RWPE2 (cell line): ENCODE results near the gene ZMIZ1.

Experiments
- ATAC-seq: fragments of 200-7000 bp; cut with Tn5 transposase; 3 replicates; pipeline ENCODE4 v1.9.1; 2021; ENCODE audit warnings: low read depth
- DNase-seq: peaks from one replicate; pipeline ENCODE4 v3.0.0-alpha.2; 2020; ENCODE audit warnings: low spot score
- H3K27ac ChIP-seq: fragments of 450-650 bp; 2 replicates; pipeline ENCODE4 v1.5.1; 2017; ENCODE audit warnings: mild to moderate bottlenecking; ENCODE audit not compliant: poor library complexity, severe bottlenecking
- H3K27me3 ChIP-seq: fragments of 250-450 bp; sonication (Bioruptor Pico); 2 replicates; pipeline ENCODE4 v1.5.1; 2021; ENCODE audit warnings: mild to moderate bottlenecking, moderate library complexity; ENCODE audit not compliant: insufficient read depth, poor library complexity, severe bottlenecking
- H3K36me3 ChIP-seq: fragments of 250-450 bp; sonication (Bioruptor Pico); 2 replicates; pipeline ENCODE4 v1.5.1; 2020; ENCODE audit warnings: low read depth, mild to moderate bottlenecking, moderate library complexity
- H3K4me1 ChIP-seq: fragments of 250-450 bp; sonication (Bioruptor Pico); 2 replicates; pipeline ENCODE4 v1.5.1; 2021; ENCODE audit warnings: mild to moderate bottlenecking, moderate library complexity; ENCODE audit not compliant: insufficient read depth, poor library complexity, severe bottlenecking
- H3K4me3 ChIP-seq: fragments of 250-450 bp; sonication (Bioruptor Pico); 2 replicates; pipeline ENCODE4 v1.5.1; 2021; ENCODE audit warnings: mild to moderate bottlenecking, moderate library complexity; ENCODE audit not compliant: severe bottlenecking
- H3K9me3 ChIP-seq: fragments of 250-450 bp; sonication (Bioruptor Pico); 2 replicates; pipeline ENCODE4 v1.5.1; 2021; ENCODE audit warnings: mild to moderate bottlenecking, moderate library complexity; ENCODE audit not compliant: severe bottlenecking
- TF ChIP-seq, protein P1 (sequence below): fragments of 450-650 bp; IDR thresholded peaks from one replicate; pipeline ENCODE4 v1.5.1; 2017; ENCODE audit warnings: mild to moderate bottlenecking, moderate library complexity; ENCODE audit not compliant: poor library complexity, severe bottlenecking

The ZMIZ1 gene

DNA sequence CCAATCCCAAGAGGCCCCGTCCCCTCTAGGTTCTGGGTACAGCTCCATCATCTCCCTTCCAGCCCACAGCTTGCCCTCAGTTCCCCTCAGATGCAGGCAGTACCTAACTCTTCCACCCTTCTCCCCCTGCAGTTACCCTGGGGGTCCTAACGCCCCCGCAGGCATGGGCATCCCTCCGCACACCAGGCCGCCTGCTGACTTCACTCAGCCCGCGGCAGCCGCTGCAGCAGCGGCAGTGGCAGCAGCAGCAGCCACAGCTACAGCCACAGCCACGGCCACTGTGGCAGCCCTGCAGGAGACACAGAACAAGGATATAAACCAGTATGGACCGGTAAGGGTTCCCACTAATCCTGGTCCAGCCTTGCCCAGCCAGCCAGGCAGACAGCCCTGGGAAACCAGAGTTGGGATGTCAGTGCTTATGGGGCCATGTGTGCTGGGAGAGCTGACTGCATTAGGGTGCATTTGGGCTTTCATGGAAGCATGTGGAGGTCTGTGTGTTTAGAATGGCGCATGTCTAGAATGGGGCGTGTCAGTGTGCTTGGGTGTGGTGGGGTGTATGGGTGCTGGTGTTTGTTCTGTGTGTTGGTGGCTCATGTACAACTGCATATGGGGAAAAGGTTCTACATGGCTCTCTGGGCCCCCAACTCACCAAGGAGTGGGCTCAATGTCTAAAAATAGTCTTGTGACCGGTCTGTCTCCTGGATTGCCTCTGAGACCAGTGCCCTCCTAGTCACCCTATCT lies 223.4 kb downstream of the ZMIZ1 start:
- H3K27ac ChIP-seq = no peak overlapping the region
- peaks cover 2% of the 10 kb centered on the region for H3K9me3 ChIP-seq
- no peak for ATAC-seq
- TF ChIP-seq, protein P1, sequence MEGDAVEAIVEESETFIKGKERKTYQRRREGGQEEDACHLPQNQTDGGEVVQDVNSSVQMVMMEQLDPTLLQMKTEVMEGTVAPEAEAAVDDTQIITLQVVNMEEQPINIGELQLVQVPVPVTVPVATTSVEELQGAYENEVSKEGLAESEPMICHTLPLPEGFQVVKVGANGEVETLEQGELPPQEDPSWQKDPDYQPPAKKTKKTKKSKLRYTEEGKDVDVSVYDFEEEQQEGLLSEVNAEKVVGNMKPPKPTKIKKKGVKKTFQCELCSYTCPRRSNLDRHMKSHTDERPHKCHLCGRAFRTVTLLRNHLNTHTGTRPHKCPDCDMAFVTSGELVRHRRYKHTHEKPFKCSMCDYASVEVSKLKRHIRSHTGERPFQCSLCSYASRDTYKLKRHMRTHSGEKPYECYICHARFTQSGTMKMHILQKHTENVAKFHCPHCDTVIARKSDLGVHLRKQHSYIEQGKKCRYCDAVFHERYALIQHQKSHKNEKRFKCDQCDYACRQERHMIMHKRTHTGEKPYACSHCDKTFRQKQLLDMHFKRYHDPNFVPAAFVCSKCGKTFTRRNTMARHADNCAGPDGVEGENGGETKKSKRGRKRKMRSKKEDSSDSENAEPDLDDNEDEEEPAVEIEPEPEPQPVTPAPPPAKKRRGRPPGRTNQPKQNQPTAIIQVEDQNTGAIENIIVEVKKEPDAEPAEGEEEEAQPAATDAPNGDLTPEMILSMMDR = no peak
- H3K36me3 ChIP-seq = peaks cover 30% of the 10 kb centered on the region
- no peaks in the 10 kb centered on the region for H3K27me3 ChIP-seq
- no peak overlapping the region for H3K4me3 ChIP-seq
- DNase-seq = no peak
- H3K4me1 ChIP-seq = peaks cover 9% of the 10 kb centered on the region

DNA sequence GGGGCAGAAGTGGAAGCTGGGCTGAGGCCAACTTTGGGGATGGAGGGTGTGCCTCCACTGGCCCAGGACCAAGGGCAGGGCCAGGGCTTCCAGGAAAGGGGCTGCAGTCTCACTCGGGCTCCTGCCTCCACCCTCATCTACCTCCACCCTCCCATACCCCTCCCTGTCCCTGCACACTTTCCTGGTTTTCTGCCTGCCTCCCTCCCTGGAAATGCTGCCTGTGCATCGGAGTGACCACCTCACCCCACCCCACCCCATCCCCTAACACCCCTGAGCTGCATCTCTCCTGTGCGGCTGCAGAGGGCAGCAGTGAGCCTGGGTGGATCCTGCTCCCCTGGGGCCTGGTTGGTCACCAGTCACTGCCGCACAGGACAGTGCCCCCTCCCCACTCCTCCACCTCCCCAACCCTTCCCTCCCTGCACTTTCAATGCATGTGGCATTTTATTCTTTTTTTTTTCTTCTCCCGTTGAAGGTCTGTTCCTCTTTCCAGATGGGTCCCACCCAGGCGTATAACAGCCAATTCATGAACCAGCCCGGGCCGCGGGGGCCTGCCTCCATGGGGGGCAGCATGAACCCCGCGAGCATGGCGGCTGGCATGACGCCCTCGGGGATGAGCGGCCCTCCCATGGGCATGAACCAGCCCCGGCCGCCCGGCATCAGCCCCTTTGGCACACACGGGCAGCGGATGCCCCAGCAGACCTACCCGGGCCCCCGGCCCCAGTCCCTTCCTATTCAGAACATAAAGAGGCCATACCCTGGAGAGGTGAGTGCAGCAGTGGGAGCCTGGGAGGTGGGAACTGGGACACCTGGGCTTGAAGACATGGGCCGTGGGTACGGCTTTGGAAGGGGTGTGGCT lies 224.4 kb downstream of the ZMIZ1 start:
- no peak for ATAC-seq
- Histone ChIP-seq H3K9me3 (peaks cover 2% of the 10 kb centered on the region), H3K4me3 (no peak overlapping the region), H3K4me1 (peaks cover 9% of the 10 kb centered on the region), H3K27me3 (no peaks in the 10 kb centered on the region), H3K36me3 (peaks cover 30% of the 10 kb centered on the region), H3K27ac (peak overlapping the region; percentile 55)
- TF ChIP-seq, protein P1 = peak; percentile 53
- DNase-seq = no peak

DNA sequence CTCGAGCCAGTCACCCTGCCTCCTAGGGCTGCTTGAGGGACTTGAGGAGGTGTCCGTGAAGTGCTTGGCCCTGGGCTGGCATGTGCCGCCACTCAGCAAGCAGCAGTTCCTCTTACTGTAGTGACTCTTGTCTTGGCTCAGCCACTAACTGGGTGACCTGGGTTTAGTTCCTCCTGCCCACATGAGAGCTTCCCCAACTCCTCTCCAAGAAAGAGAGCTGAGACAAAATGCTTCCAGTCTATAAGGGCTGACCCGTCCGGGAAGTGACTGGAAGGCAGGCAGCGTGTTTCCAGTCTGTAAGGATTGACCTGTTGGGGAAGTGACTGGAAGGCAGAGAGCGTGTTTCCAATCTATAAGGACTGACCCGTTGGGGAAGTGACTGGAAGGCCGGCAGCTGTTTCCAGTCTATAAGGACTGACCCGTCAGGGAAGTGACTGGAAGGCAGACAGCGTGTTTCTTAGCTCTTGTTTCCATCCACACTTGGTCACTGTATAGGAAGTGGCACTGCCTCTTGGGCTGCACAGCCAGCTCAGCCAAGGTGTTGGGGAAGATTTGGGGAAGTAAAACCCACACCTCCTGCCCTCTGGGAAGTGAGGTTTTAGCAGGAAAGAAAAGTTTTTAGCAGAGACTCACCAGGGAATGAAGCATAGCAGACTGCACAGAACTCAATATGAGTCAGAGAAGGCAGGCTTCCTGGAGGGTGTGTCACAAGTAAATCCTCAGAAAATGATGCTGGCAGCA lies 225.2 kb downstream of the ZMIZ1 start:
- Histone ChIP-seq H3K4me3 (no peak overlapping the region), H3K4me1 (peaks cover 15% of the 10 kb centered on the region), H3K27ac (peak overlapping the region; percentile 55), H3K36me3 (peaks cover 35% of the 10 kb centered on the region), H3K27me3 (no peaks in the 10 kb centered on the region), H3K9me3 (peaks cover 2% of the 10 kb centered on the region)
- ATAC-seq = peak; percentile 69
- no peak for DNase-seq
- TF ChIP-seq, protein P1 = no peak

DNA sequence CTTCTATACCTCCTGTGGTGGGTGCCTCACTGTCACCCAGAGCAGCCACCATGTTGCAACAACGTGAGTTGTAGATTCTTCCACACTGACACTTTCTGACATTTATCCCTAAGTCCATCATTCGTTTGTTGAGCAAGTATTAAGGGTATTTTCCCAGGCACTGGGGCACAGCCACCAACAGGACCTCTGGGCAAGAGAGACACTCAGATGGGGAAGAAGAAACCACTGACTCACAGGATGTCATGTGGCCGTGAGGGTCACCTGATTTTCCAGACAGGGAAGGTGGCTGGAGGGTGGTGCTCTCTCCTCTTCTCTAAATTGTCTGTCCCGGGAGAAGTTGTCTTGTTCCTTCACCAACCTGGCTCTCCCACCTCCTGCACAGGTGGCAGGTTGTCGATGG lies 226.8 kb downstream of the ZMIZ1 start:
- no peak for ATAC-seq
- Histone ChIP-seq H3K4me3 (no peak overlapping the region), H3K27ac (no peak overlapping the region), H3K9me3 (peaks cover 2% of the 10 kb centered on the region), H3K4me1 (peaks cover 19% of the 10 kb centered on the region), H3K36me3 (peaks cover 47% of the 10 kb centered on the region), H3K27me3 (no peaks in the 10 kb centered on the region)
- no peak for DNase-seq
- TF ChIP-seq, protein P1 = no peak
